ENCODE results near the gene CNOT2.
A peak's percentile ranks its signal among the peaks of the same experiment; 100 is the strongest.

Gene CNOT2

GRCh38 chr12:70252832-70253231 lies 9.6 kb downstream of the CNOT2 start:
- DNase-seq (ENCODE audit: low read depth) = peak; percentile 46

DNA sequence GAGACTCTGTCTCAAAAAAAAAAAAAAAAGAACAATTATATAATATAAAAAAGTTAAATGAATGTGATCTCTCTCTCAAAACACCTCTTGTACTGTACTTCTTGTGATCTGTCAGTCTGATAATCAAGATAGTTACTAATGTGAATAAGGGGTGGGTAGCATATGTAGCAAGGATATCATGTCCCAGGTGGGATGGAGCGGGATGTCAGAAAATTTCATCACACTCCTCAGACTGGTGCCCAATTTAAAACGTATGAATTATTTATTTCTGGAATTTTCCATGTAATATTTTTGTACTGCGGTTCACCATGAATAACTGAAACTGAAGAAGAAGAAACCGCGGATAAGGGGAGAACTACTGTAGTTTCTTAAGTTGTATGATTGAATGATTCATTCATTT lies 11.0 kb downstream of the CNOT2 start:
- no peak for DNase-seq (ENCODE audit: low read depth)

DNA sequence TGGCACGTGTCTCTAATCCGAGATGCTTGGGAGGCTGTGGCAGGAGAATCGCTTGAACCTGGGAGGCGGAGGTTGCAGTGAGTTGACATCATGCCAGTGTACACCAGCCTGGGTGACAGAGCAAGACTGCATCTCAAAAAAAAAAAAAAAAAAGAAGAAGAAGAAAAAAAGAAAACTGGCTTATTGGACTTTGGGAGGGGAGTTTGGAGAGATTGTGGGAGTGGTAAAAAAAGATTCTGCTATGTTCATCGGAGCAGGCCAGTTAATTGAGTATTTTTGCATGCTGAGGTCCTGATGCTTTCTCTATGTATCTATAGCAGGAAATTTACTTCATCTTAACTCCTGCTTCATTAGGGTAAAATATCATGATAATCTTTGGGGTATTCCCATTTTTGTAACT lies 11.6 kb downstream of the CNOT2 start:
- no peak for DNase-seq (ENCODE audit: low read depth)

DNA sequence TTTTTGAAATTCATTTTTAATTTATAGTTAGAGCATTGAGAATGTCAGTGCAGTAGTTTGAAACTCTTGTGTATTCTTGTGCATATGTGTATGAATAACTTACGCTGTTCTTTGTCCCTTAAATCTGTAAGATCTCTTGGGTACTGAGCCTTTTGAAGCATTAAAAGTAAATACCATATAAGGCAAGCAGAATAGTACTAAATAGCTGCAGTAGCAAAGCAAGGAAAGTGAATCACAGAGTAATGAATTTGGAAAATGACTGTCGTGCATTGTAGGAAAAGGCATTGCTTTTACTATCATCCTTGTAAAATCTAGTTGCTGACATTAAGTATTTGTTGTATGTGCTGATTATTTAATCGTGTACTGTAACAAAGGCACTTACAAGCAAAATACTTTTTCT lies 12.1 kb downstream of the CNOT2 start:
- DNase-seq (ENCODE audit: low read depth) = peak; percentile 41

DNA sequence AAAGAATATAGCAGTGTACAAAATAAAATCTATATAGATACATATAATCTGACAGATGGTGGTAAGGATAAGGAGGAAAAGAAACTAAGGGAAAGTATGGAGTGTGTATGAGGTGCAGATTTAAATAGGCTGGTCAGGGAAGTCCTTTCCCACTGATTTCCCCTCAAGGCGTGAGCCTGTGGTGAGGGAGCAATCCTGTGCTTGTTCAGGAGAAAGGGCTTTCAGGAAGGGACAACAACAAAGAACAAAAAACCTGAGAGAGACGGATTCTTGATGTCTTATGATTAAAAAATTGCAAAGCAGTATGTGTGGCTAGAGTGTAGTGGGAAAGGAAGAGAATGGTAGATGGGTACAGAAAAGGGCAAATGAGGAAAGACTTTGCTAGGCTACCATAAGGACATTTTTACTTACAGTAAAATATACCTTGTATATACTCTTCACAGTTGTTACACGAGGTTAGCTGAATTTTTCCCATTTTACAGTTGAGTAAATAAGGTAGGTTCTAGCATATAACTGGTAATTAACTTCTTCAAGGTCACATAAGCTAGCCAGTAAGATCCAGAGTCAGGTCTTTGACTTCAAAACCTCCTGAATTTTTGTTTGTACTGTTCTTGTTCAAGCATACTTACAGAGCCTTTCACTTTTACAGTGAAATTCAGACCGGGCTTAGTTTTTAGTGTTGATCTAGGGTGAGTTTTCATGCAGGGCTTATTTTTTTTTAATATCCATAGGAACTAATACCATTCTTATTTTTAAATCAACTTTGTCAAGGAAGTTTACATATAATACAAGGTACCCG lies 15.6 kb downstream of the CNOT2 start:
- DNase-seq (ENCODE audit: low read depth) = no peak

DNA sequence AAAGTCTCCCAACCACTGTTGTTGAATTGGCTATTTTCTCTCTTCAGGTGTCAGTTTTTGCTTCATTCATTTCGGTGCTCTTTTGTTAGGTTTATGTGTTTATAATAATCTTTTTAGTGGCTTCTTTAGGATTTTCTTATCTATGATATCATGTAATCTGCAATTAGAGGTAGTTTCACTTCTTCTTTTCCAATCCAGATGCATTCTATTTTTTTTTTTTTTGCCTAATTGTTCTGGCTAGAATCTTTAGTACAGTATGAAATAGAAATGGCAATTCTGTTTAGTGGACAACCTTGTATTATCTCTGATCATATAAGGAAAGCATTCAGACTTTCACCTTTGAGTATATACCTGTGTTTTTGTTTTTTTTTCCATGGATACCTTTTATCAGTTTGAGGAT lies 17.4 kb downstream of the CNOT2 start:
- no peak for DNase-seq (ENCODE audit: low read depth)

DNA sequence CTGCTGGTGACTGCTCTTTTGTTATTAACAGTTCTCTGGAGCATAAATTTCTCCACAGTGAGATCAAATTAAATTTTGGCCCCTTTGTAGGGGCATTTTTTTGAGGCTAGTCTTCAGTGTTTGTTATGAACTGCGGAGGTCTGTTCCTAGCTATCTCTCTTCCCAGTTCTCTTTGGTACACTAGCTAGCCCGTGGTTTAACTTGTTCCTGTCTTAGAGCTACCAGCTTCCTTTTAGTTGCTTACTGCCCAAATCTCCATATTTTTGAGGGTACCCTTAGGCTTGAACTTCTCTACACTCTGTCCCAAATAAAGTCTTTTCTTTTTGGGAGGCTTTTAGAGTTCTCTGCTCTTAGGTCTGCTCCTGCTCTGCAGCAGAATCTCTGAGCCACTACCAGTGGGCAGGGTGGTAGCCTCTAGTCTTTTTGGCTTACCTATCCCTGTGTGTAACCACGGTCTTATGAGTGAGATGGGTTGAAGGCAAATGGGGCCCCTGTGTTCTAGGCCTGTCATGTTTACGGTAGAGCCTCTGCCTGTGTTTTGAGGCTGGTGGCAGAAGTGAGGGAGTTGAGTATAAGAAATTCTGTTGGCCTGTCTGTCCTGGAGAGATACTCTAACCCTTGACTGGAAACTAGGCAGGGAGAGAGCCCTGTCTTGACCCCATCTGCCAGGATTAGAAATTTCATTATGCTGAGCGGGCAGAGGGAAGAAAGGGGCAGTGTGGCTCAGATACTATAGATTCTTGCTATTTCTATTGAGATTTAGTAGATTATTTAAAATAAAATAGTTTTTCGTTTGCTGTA lies 21.0 kb downstream of the CNOT2 start:
- DNase-seq (ENCODE audit: low read depth) = no peak

DNA sequence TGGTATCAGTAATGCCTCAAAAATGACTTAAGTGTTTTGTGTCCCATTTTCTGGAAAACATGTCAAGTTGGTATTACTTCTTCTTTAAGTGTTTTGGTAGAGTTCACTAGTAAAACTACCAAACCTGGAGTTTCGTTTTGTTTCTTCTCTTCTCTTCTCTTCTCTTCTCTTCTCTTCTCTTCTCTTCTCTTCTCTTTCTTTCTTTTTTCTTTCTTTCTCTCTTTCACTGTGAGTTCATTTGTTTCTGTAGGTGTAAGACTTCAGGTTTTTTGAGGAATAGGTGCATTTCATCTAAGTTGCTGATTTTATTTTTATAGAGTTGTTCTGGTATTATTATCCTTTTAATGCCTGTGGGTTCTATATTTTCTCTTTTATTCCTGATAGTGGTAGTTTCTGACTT lies 21.9 kb downstream of the CNOT2 start:
- DNase-seq (ENCODE audit: low read depth) = no peak

- peak; percentile 70 for DNase-seq (ENCODE audit: low read depth)
Measured at GRCh38 chr12:70267550-70267949, 24.3 kb downstream of the CNOT2 start.

- no peak for DNase-seq (ENCODE audit: low read depth)
Measured at GRCh38 chr12:70268972-70269371, 25.7 kb downstream of the CNOT2 start.

DNA sequence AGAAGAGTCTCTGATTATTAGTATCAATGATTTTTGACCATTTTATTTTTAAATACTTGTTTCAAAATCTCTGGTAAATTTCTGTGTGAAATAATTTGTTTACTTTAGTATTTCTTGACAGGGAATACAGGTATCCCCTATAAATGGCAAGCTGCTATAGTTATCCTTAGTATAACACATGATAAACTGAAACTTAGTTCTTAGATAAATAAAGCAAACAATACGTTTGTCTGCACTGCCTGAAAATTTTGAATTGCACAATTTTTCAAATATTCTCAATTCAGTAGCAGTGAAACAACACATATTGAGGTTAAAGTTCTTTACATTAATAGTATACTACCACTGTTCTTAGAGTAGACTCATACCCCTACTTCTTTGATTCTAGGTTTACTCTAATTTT lies 26.9 kb downstream of the CNOT2 start:
- no peak for DNase-seq (ENCODE audit: low read depth)

DNA sequence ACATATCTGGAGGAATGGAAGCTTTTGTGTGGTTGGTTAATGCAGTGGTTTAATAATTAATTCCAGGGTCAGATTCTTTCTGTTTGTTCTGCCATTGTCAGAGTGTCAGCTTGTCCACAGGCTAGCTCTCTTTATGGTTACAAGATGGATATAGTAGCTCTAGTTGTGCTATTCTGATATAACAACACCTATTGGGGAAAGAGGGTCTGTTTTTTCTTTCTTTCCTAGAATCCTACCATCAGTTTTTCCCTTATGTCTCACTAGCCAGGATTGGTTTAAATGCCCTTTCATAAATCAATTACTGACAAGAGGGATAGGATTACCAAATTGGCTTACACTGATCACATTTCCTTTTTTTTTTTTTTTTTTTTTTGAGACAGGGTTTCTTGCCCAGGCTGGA lies 27.8 kb downstream of the CNOT2 start:
- no peak for DNase-seq (ENCODE audit: low read depth)

DNA sequence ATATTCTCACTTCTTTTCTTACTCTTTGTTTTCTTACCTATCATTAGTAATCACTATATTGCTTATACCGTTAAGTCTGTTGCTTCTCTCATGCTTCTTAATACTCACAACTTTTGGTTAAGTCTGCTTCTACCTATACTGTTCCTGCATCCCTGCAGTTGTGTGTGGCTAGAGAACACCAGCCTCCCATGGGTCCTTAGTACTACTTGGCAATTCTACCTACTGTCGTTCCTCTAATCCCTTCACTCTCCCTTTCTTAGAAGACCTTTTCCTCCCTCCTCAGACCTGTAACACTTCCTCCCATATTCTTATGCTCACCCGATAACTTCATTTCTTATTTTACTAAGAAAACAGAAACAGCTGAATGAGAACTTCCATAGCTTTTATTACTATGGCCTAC lies 29.3 kb downstream of the CNOT2 start:
- DNase-seq (ENCODE audit: low read depth) = no peak

GRCh38 chr12:70275045-70275444 lies 31.8 kb downstream of the CNOT2 start:
- DNase-seq (ENCODE audit: low read depth) = no peak

GRCh38 chr12:70277973-70278372 lies 34.7 kb downstream of the CNOT2 start:
- DNase-seq (ENCODE audit: low read depth) = no peak

DNA sequence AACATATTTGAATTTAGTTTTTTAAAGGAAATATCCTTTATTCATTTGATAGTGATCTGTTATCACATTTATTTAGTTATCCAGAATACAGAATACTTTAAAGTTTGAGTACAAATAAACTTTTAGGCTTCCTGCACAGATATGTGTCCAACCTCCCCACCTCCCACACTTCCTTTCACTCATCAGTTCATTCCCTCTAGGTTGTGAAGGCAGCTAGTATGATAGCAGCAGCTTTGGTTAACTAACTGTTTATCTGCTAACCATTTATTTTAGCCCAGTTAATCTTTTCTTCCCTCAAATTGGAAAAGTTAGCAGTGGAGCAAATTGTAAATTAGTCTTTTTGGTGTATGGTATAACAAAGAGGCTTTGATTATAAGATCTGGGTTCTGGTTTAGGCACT lies 35.7 kb downstream of the CNOT2 start:
- DNase-seq (ENCODE audit: low read depth) = no peak

- no peak for DNase-seq (ENCODE audit: low read depth)
Measured at GRCh38 chr12:70283232-70283631, 40.0 kb downstream of the CNOT2 start.

GRCh38 chr12:70288817-70289216 lies 45.6 kb downstream of the CNOT2 start:
- no peak for DNase-seq (ENCODE audit: low read depth)

DNA sequence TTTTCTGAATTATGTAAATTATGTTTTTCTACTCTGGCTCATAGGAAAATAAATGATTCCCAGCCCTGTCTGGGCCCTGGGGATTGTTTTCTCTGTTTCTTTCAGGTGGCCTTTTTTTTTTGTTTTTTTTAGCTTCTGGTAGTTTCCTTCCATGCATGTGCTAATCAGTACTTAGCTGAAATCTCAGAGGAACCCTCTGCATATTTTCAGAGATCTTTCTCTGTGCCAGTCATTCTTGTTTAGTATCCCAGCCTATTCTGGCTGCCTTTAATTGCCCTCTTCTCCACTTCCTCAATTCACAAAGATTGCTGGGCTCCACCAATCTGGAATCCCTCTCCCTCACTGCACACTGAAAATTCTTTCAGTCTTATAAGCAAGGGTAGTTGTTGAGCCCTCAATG lies 46.9 kb downstream of the CNOT2 start:
- no peak for DNase-seq (ENCODE audit: low read depth)

DNA sequence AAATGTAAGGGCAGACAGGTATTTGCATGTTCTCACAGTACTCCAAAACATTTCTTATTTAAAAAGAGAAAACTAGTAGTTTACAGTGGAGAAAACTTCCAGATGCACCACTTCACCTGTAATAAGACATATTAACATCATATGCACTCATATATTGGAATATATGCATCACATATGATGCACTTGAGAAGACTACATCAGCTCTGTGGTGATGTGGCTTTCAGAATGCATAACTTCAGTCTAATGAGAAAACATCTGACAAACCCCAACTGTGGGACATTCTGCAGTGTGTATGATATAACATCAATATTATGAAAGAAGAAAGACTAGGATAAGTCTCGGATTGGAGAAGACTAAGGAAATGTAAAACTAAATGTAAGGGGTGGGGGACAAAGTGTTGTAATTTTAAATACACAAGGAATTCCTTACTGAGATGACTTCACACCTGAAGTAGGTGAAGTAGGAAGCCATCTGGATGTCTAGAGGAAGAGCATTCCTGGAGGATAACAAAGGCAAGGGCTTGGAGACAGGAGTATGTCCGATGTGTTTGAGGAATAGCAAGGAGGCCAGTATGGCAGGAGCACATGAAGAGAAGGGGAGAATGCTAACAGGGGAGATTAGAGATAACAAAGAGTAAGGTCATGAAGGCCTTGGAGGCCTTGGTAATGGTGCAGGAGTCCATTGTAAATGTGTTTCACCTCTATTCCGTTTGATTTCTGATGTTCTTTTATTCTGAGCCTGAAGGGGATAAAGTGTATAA lies 49.0 kb downstream of the CNOT2 start:
- no peak for DNase-seq (ENCODE audit: low read depth)

- peak; percentile 49 for DNase-seq (ENCODE audit: low read depth)
Measured at GRCh38 chr12:70304684-70305555, 61.7 kb downstream of the CNOT2 start.

GRCh38 chr12:70305794-70306193 lies 62.6 kb downstream of the CNOT2 start:
- DNase-seq (ENCODE audit: low read depth) = peak; percentile 31

Data from iris pigment epithelial cell (primary cell).